H1 (cell line): ENCODE data around the gene FYB2. TPM values are rescaled to one million over a fixed set of nuclear protein-coding genes. Genes with fewer than 3 reads are reported as not detected.

ENCODE experiments used
- GABPA ChIP-seq: IDR thresholded peaks from 2 replicates; pipeline ENCODE4 v1.6.1; 2011; ENCODE audit warnings: mild to moderate bottlenecking, low read length, moderate library complexity, borderline replicate concordance; ENCODE audit not compliant: insufficient read depth
- POLR2AphosphoS5 ChIP-seq: IDR thresholded peaks from 2 replicates; pipeline ENCODE4 v1.6.1; 2011; ENCODE audit warnings: low read depth, low read length
- POU5F1 ChIP-seq: IDR thresholded peaks from 2 replicates; pipeline ENCODE4 v1.6.1; 2011; ENCODE audit warnings: low read depth, mild to moderate bottlenecking, low read length, moderate library complexity
- SIX5 ChIP-seq: IDR thresholded peaks from 2 replicates; pipeline ENCODE4 v1.6.1; 2011; ENCODE audit warnings: mild to moderate bottlenecking, low read depth, low read length
- SP2 ChIP-seq: IDR thresholded peaks from 2 replicates; pipeline ENCODE4 v1.6.1; 2012; ENCODE audit warnings: mild to moderate bottlenecking, low read length, inconsistent platforms
- TEAD4 ChIP-seq: IDR thresholded peaks from 2 replicates; pipeline ENCODE4 v1.6.1; 2012; ENCODE audit warnings: low read depth, low read length, inconsistent platforms, mixed read lengths
- polyA plus RNA-seq, 7 experiments: library from polyadenylated mRNA; depleted of rRNA in 3 of 7; stranded (reverse) in 5 of 7; unstranded in 2 of 7; fragments of >200 nt in 5 of 7; fragments of 200-250 nt in 2 of 7; gene quantifications; 1 replicate in 5 of 7; 2 replicates in 1 of 7; 4 replicates in 1 of 7; pipeline versions ENCODE4 v1.2.1 to v1.2.3, GENCODE V29; 2011 to 2013; ENCODE audit warnings: missing spikeins in 2 of 7, mixed read lengths in 2 of 7
- total RNA-seq: library from RNA; stranded (reverse); fragmentation: NEBNext Ultra II Directional; extraction: Animal tissue kit (Norgen Biotek cat#: 25700); gene quantifications from 2 replicates; pipeline ENCODE4 v1.2.1, GENCODE V29; 2021
- TF ChIP-seq, protein P1 (sequence below): IDR thresholded peaks from 2 replicates; pipeline ENCODE4 v1.6.1; 2012; ENCODE audit warnings: inconsistent platforms

The FYB2 gene
- total and polyA plus RNA-seq, 2 of the 8 experiments (the other 6 are each of a cell fraction or from before 2014, with no cell fraction given) = 0.11 to 0.17 TPM

DNA sequence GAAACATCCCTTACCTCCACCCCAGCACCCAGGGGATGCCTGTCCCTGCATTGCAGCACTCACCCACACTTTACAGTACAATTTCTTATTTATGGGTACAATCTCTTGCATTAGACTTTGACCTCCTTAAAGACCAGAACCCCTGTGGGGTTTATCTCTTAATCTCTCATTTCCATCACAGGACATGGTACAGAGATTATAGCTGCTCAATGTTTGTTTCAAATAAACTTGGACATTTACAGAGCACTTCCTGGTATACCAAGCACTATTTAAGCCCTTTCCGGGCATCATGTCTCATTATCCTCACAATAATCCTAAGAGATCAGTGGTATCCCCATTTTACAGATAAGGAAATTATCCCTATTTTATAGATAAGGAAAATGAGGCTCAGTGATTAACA is 31.9 kb downstream of the FYB2 start (continued):
- TF ChIP-seq, protein P1, sequence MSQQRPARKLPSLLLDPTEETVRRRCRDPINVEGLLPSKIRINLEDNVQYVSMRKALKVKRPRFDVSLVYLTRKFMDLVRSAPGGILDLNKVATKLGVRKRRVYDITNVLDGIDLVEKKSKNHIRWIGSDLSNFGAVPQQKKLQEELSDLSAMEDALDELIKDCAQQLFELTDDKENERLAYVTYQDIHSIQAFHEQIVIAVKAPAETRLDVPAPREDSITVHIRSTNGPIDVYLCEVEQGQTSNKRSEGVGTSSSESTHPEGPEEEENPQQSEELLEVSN = no peak
- TF ChIP-seq SP2 (no peak), POLR2AphosphoS5 (no peak), POU5F1 (no peak), SIX5 (no peak), GABPA (no peak), TEAD4 (no peak)
